GM10266 (cell line): ENCODE data around the gene GYPC.
"Not testable (repeated sequence)": the region's sequence is repeated elsewhere in the genome, so short reads cannot be mapped to it uniquely, and the experiment has no call there.

ENCODE experiments used
- DNase-seq: peaks from one replicate; pipeline ENCODE4 v3.0.0; 2012; ENCODE audit errors: extremely low spot score
- TF ChIP-seq, protein P1 (sequence below): IDR thresholded peaks from 2 replicates; pipeline ENCODE4 v1.5.1; 2012; ENCODE audit warnings: mild to moderate bottlenecking, low read depth; ENCODE audit not compliant: control insufficient read depth, insufficient read depth; ENCODE audit errors: missing control alignments

The GYPC gene

DNA sequence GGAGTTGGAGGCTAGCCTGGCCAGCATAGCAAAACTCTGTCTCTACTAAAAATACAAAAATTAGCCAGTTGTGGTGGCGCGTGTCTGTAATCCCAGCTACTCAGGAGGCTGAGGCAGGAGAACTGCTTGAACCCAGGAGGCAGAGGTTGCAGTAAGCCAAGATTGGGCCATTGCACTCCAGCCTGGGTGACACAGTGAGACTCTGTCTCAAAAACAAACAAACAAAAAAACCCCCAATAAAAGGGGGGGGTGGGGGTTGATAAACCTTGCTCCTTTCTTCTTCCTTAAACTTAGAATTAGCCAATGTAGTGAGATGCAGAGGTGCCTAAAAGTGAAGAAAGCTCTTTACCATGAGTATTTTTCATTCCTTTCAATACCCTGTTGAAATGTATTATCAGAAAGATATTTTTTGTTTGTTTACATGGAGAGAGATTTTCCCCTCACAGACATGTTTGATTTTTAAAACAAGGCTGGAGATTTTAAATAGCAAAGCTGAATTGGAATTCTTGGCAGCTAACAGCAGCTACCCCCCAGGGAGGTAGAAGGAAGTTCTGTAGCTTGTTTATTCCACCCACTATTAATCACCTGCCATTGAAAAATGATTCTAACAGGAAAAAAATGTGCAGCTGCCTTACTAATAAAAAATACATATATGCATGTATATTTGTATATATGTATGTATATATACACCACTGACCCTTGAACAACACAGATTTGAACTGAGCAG lies 48.6 kb downstream of the GYPC start:
- TF ChIP-seq, protein P1, sequence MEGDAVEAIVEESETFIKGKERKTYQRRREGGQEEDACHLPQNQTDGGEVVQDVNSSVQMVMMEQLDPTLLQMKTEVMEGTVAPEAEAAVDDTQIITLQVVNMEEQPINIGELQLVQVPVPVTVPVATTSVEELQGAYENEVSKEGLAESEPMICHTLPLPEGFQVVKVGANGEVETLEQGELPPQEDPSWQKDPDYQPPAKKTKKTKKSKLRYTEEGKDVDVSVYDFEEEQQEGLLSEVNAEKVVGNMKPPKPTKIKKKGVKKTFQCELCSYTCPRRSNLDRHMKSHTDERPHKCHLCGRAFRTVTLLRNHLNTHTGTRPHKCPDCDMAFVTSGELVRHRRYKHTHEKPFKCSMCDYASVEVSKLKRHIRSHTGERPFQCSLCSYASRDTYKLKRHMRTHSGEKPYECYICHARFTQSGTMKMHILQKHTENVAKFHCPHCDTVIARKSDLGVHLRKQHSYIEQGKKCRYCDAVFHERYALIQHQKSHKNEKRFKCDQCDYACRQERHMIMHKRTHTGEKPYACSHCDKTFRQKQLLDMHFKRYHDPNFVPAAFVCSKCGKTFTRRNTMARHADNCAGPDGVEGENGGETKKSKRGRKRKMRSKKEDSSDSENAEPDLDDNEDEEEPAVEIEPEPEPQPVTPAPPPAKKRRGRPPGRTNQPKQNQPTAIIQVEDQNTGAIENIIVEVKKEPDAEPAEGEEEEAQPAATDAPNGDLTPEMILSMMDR: no peak
- no peak for DNase-seq

DNA sequence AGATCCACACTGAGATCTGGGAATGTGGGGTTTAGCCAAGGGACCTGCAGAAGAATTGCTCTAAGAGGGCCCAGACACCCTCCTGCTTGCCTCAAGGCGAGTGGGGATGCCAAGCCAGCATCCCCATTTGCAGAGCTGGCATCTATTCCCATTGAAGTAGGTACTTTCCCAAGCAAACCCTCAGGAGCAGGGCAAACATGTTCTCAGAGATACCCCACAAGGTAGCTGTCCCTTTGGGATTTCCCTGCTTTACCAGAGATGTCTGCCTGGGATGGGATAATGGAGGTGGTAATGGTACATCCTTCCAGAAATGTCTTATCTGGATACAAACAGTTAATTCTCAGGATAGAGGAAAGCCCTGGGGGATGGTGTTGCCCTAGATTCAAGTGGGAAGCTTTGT lies 51.2 kb downstream of the GYPC start:
- no peak for DNase-seq
- TF ChIP-seq, protein P1: no peak

DNA sequence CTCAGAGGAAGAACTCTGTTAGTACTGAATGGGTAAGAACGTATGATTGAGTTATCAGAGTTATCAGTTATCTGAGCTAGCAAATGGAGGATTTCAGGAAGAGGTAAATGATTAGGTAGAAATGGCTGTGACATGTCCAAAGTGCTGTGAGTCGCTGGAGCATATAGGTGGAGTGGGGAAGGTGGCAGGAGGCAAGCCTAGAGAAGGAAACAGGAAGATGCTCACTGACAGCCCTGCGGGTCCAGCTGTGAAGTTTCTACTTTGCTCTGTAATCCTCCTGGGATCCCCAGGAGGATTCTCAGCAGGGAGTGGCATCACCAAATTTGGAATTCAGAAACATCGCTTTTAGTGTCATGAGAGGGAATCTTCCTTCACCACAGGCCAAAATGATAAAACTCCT lies 52.0 kb downstream of the GYPC start:
- TF ChIP-seq, protein P1: no peak
- DNase-seq: no peak

DNA sequence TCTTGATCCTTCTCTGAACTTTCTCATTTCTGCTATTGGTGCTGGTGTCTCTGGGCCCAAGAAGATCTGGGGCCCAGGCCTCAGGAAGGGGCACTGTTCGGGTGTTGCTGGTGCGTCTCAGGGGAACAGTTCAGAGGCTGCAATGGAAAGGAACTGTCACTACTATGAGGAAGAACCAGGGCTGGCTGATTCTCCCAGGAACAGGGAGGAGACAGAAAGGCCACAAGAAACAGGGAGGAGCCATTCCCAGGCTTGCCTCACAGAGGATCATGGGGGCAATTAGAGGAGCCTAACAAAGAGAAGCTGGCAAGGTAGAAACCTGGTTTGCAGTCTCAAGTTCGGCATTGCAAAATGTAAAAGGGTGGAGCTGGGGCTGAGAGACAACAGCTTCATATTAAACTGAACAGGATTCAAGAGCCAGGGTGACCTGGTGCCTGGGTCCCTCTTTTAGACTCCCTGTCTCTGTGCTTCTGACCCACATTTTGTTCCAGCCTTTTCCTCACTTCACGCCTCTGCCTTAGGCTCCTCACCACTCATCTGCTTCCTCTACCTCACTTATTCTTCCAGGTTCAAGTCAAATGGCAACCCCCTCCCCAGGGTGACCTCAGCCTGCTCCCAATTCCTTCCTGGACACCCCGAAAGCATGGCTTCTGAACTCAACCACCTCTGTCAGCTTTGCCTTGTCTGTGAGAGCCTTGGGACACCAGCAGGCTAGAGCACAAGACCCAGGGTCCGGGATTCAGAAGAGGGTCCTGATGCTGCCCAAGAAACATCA lies 58.4 kb downstream of the GYPC start:
- TF ChIP-seq, protein P1: no peak
- no peak for DNase-seq

DNA sequence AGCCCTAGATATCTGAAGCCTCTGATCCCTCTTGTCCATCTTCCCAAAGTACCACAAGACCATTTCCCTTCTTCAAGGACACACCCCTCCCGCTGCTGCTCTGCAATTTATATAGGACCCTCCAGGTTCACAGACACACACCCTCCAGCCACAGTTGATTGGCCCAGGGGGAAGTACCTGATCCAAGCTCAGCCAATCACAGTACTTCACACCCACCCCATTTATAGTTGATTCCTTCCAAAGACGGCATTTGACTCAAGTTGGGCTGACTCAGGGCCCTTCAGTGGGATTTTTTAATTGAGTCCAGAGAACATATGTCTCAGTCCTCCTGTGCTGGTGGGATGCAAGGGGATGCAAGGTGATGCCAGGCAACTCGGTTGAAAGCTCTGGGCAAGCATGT lies 59.2 kb downstream of the GYPC start:
- TF ChIP-seq, protein P1: no peak
- no peak for DNase-seq

DNA sequence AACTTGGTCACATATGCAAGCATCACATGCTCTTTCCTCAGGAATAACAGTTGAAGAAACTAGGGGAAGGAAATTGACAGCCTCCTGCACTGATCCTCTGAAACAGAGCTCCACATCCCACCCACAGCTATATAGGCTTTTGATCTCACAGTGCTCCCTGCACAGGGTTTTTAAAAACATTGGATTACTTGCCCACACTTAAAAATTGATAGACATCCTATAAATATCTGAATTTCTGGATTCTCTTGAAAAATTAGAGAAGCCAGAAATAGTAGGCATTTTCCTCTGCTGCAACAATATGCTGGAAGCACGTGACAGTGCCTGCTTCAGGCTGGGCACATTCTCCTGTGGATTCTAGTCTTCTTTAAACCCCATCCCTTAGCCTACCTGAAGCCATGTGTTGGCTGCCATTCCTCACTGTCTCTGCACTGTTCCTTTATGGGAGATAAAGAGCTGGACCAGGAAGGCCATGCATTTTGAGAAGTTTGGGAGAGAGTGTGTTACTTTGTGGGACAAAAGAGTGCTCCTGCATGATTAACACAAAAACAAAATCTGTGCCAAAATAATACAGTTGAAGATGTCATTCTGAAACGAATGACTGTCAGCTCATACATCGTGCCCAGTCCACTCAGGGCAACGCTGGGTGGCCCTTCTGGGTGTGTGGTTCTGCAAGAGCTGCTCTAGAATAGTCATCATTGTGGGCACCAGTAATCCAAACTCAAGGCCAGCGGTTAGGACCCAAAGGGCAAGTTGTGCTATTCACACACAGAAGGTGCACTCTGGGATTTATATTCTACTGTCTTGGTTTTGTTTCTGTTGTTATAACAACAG lies 59.8 kb downstream of the GYPC start:
- no peak for DNase-seq
- TF ChIP-seq, protein P1: no peak

DNA sequence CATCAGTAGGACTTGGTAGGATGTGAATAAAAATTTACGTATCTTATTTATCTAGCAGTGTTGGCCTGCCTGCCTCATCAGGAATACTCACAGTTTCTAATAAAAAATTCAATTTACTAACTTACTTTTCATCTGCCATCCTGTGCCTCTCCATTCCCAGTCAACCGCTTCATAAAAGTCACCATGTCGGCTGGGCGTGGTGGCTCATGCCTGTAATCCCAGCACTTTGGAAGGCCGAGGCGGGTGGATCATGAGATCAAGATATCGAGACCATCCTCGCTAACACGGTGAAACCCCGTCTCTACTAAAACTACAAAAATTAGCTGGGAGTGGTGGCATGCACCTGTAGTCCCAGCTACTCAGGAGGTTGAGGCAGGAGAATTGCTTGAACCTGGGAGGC lies 61.3 kb downstream of the GYPC start:
- DNase-seq: not testable (repeated sequence)
